Esophagus muscularis mucosa (tissue), 4 donors: ENCODE data around the gene PNP. TPM values are rescaled to one million over a fixed set of nuclear protein-coding genes. Genes with fewer than 3 reads are reported as not detected.

Source experiments
- DNase-seq: peaks from one replicate; pipeline ENCODE4 v3.0.0-alpha.2; 2017; ENCODE audit errors: extremely low spot score
- H3K27ac ChIP-seq, 4 donors: fragments of 200-600 bp; sonication (generic); replicated peaks in 1 of 4; 1 replicate in 3 of 4; 2 replicates in 1 of 4; pipeline ENCODE4 v1.5.1; 2016 to 2019; ENCODE audit warnings: mild to moderate bottlenecking in 1 of 4
- H3K27me3 ChIP-seq, 4 donors: fragments of 200-600 bp; sonication (generic); one replicate each; pipeline versions ENCODE4 v1.5.1 to v1.6.0; 2016 to 2019
- H3K36me3 ChIP-seq, 4 donors: fragments of 200-600 bp; sonication (generic); one replicate each; pipeline ENCODE4 v1.5.1; 2016 to 2019
- H3K4me1 ChIP-seq, 4 donors: fragments of 200-600 bp; sonication (generic); one replicate each; pipeline ENCODE4 v1.5.1; 2016 to 2019
- H3K4me3 ChIP-seq, 4 donors: fragments of 200-600 bp; sonication (generic); 1 replicate in 2 of 4; 2 replicates in 2 of 4; pipeline ENCODE4 v1.5.1; 2016 to 2019; ENCODE audit warnings: mild to moderate bottlenecking in 4 of 4, moderate library complexity in 1 of 4
- H3K9me3 ChIP-seq, 4 donors: fragments of 200-600 bp; sonication (generic); 1 replicate in 3 of 4; 2 replicates in 1 of 4; pipeline ENCODE4 v1.5.1; 2016 to 2019
- CTCF ChIP-seq, 3 experiments: fragments of 200-600 bp in 2 of 3; fragments of 450-650 bp in 1 of 3; sonication (generic) in 2 of 3; IDR thresholded peaks; one replicate each; pipeline ENCODE4 v1.5.1; 2017 to 2019; ENCODE audit warnings: antibody characterized with exemption in 3 of 3, mild to moderate bottlenecking in 2 of 3, moderate library complexity in 1 of 3
- EP300 ChIP-seq: sonication (generic); formaldehyde crosslinking; IDR thresholded peaks from one replicate; pipeline ENCODE4 v1.6.1; 2017; ENCODE audit warnings: antibody characterized with exemption
- POLR2A ChIP-seq: fragments of 450-650 bp; IDR thresholded peaks from one replicate; pipeline ENCODE4 v1.6.1; 2017; ENCODE audit warnings: antibody characterized with exemption, moderate library complexity, mild to moderate bottlenecking, low read depth
- POLR2AphosphoS5 ChIP-seq, 2 donors: sonication (generic); formaldehyde crosslinking; IDR thresholded peaks; one replicate each; pipeline ENCODE4 v1.6.1; 2017; ENCODE audit warnings: antibody characterized with exemption in 2 of 2
- WGBS: methylation state at CpG from one replicate; pipeline ENCODE4 v1.1.5; 2018; 5-methylcytosine and 5-hydroxymethylcytosine counted together
- intact Hi-C: fragments of 100-400 bp; cut with DNase I; formaldehyde crosslinking; loops from one replicate; pipeline ENCODE4 v1.15.1; 2023
- total RNA-seq, 4 donors: library from RNA; depleted of rRNA; stranded (reverse); fragments of >200 nt; gene quantifications; one replicate each; pipeline versions ENCODE4 v1.1.0 to v1.2.1, GENCODE V29; 2016

PNP gene
- total RNA-seq, 4 donors from 2014 or later, result 4.2 to 85.2 (median 14.2) TPM

- H3K27ac ChIP-seq, result no peak overlapping the region
- H3K4me1 ChIP-seq, result no peaks in the 10 kb centered on the region
- WGBS, result 65% methylated on average over 7 of the region's 7 CpGs
- H3K36me3 ChIP-seq, result no peaks in the 10 kb centered on the region
- H3K27me3 ChIP-seq, result peaks cover 0 to 12% (median 0%) of the 10 kb centered on the region in 4 donors
- TF ChIP-seq POLR2A (no peak), CTCF (IDR thresholded peaks at IDR 0.05) (no peak), EP300 (no peak), POLR2AphosphoS5 (IDR thresholded peaks at IDR 0.05) (no peak)
- DNase-seq, result no peak
- intact Hi-C loops, result no loop called here
- no peaks in the 10 kb centered on the region for H3K9me3 ChIP-seq
- no peak overlapping the region for H3K4me3 ChIP-seq
These were observed 43.1 kb downstream of the PNP start for GRCh38 chr14:20512177-20512905.

DNA sequence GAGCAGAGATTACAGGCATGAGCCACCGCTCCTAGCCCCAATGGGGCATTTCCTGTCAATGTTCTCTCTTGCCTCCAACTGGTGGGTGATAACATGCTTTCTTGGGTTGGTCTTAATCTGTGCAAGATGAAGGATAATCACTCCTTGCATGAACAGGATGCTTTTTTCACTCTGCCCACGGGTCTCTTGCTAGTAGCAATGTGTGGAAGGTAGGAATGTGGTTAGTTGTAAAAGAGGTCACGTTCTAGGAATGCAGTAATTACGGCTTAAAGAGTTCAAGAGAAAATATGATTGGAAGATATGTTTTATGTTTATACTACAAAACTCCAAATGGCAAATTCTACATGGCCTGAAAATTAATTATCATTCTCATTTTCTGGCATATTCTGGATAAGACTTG, 46.6 kb downstream of the PNP start:
- Histone ChIP-seq H3K27me3 (peaks cover 0 to 12% (median 0%) of the 10 kb centered on the region in 4 donors), H3K9me3 (peaks cover 0 to 3% (median 0%) of the 10 kb centered on the region in 4 donors), H3K4me1 (no peaks in the 10 kb centered on the region), H3K36me3 (no peaks in the 10 kb centered on the region), H3K4me3 (no peak overlapping the region), H3K27ac (no peak overlapping the region)
- no peak for DNase-seq
- no peak for TF ChIP-seq POLR2A
- no peak for TF ChIP-seq CTCF (IDR thresholded peaks at IDR 0.05)
- TF ChIP-seq POLR2AphosphoS5 (IDR thresholded peaks at IDR 0.05), result no peak
- WGBS, result 84% methylated on average over 4 of the region's 4 CpGs
- intact Hi-C loops, result no loop called here

- TF ChIP-seq POLR2A (no peak), EP300 (no peak), CTCF (IDR thresholded peaks at IDR 0.05) (no peak), POLR2AphosphoS5 (IDR thresholded peaks at IDR 0.05) (no peak)
- Histone ChIP-seq H3K9me3 (peaks cover 0 to 3% (median 0%) of the 10 kb centered on the region in 4 donors), H3K36me3 (no peaks in the 10 kb centered on the region), H3K4me1 (no peaks in the 10 kb centered on the region), H3K27ac (no peak overlapping the region), H3K27me3 (peaks cover 0 to 12% (median 0%) of the 10 kb centered on the region in 4 donors), H3K4me3 (no peak overlapping the region)
- DNase-seq, result no peak
- 53% methylated on average over 4 of the region's 4 CpGs for WGBS
- intact Hi-C loops, result no loop called here
These were observed 47.7 kb downstream of the PNP start for GRCh38 chr14:20516921-20517320.

DNA sequence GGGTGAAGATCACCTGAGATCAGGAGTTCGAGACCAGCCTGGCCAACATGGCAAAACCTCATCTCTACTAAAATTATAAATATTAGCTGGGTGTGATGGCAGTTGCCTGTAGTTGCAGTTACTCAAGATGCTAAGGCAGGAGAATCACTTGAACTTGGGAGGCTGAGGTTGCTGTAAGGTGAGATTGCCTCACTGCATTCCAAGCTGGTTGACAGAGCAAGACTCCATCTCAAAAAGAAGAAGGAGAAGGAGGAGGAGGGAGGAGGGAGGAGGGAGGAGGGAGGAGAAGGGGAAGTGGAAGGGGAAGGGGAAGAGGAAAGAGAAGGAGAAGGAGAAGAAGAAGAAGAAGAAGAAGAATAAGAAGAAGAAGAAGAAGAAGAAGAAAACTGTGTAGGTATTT, 53.1 kb downstream of the PNP start:
- Histone ChIP-seq H3K27me3 (peaks cover 0 to 5% (median 0%) of the 10 kb centered on the region in 4 donors), H3K4me1 (no peaks in the 10 kb centered on the region), H3K4me3 (no peak overlapping the region), H3K27ac (no peak overlapping the region), H3K36me3 (no peaks in the 10 kb centered on the region), H3K9me3 (peaks cover 0 to 3% (median 0%) of the 10 kb centered on the region in 4 donors)
- DNase-seq, result peak; percentile 26
- TF ChIP-seq CTCF (IDR thresholded peaks at IDR 0.05), result no peak
- no peak for TF ChIP-seq EP300
- no peak for TF ChIP-seq POLR2AphosphoS5 (IDR thresholded peaks at IDR 0.05)
- TF ChIP-seq POLR2A, result no peak
- intact Hi-C loops, result no loop called here
- WGBS, result 83% methylated on average over 1 of the region's 1 CpG
